Smooth muscle cell (in vitro differentiated cells): ENCODE measurements around the gene PAPPA2. TPM values are rescaled to one million over a fixed set of nuclear protein-coding genes. Genes with fewer than 3 reads are reported as not detected.

Experiments
- DNase-seq: peaks from one replicate; lab custom pipeline; 2025; ENCODE audit not compliant: unreplicated experiment; lab: John Stamatoyannopoulos, UW
- H2AFZ ChIP-seq: fragments of 200-600 bp; sonication (generic); 2 replicates; pipeline ENCODE4 v1.6.0; 2016; ENCODE audit warnings: antibody characterized with exemption, low read depth, mild to moderate bottlenecking
- H3F3A ChIP-seq: fragments of 200-600 bp; sonication (generic); 2 replicates; pipeline ENCODE4 v1.6.0; 2017; ENCODE audit warnings: antibody characterized with exemption, low read depth
- H3K27ac ChIP-seq: fragments of 200-600 bp; sonication (generic); 2 replicates; pipeline ENCODE4 v1.5.1; 2016; ENCODE audit warnings: low read depth, mild to moderate bottlenecking
- H3K27me3 ChIP-seq: fragments of 200-600 bp; sonication (generic); 2 replicates; pipeline ENCODE4 v1.6.1; 2016; ENCODE audit warnings: low read depth, mild to moderate bottlenecking
- H3K36me3 ChIP-seq: fragments of 200-600 bp; sonication (generic); 2 replicates; pipeline ENCODE4 v1.5.1; 2016; ENCODE audit warnings: low read depth
- H3K4me1 ChIP-seq: fragments of 200-600 bp; sonication (generic); 2 replicates; pipeline ENCODE4 v1.5.1; 2016; ENCODE audit warnings: low read depth
- H3K4me2 ChIP-seq: fragments of 200-600 bp; sonication (generic); 2 replicates; pipeline ENCODE4 v1.6.0; 2016; ENCODE audit warnings: mild to moderate bottlenecking
- H3K4me3 ChIP-seq: fragments of 200-600 bp; sonication (generic); 2 replicates; pipeline ENCODE4 v1.5.1; 2016; ENCODE audit warnings: mild to moderate bottlenecking
- H3K79me2 ChIP-seq: fragments of 200-600 bp; sonication (generic); 2 replicates; pipeline ENCODE4 v1.6.0; 2016; ENCODE audit warnings: low read depth, mild to moderate bottlenecking
- H3K9ac ChIP-seq: fragments of 200-600 bp; sonication (generic); 2 replicates; pipeline ENCODE4 v1.6.0; 2016; ENCODE audit warnings: low read depth
- H3K9me3 ChIP-seq: fragments of 200-600 bp; sonication (generic); replicated peaks from 2 replicates; pipeline ENCODE4 v1.5.1; 2016; ENCODE audit warnings: low read depth
- H4K20me1 ChIP-seq: fragments of 200-600 bp; sonication (generic); 2 replicates; pipeline ENCODE4 v1.6.0; 2016; ENCODE audit warnings: low read depth
- WGBS: methylation state at CpG from one replicate; pipeline ENCODE4 v1.1.7; 2016; ENCODE audit warnings: low lambda C conversion rate; 5-methylcytosine and 5-hydroxymethylcytosine counted together
- polyA plus RNA-seq: library from polyadenylated mRNA; unstranded; fragments of >200 nt; fragmentation: Nextera tagmentation; extraction: Ambion mirVana; gene quantifications from 2 replicates; pipeline ENCODE4 v1.2.1, GENCODE V29; 2016
- total RNA-seq: library from RNA; depleted of rRNA; stranded (reverse); fragments of >200 nt; gene quantifications from 2 replicates; pipeline ENCODE4 v1.2.3, GENCODE V29; 2014
- TF ChIP-seq, protein P1 (sequence below): fragments of 200-600 bp; sonication (generic); IDR thresholded peaks from 2 replicates; pipeline ENCODE4 v1.5.1; 2017; ENCODE audit warnings: borderline replicate concordance, mild to moderate bottlenecking, antibody characterized with exemption; ENCODE audit not compliant: insufficient read depth, poor library complexity, severe bottlenecking

Gene PAPPA2
- total and polyA plus RNA-seq, 2 experiments from 2014 or later, result 0.03 to 0.27 TPM

DNA sequence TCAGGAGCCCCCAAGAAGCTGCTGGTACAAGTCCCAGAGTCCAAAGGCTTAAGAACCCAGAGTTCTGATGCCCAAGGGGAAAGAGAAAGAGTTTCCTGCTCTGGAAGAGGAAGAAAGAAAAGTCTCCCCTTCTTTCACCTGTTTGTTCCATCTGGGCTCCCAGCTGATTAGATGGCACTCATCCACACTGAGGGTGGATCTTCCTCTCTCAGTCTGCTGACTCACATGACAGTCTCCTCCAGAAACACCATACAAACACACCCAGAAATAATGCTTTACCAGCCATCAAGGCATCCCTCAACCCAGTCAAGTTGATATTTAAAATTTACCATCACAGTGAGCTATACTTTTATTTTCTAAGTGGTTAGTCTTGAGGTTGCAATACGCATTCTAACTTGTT lies 257.9 kb downstream of the PAPPA2 start:
- Histone ChIP-seq H3K9me3 (no peaks in the 10 kb centered on the region), H3K4me3 (no peak overlapping the region), H3K4me1 (no peaks in the 10 kb centered on the region), H3K36me3 (no peaks in the 10 kb centered on the region), H2AFZ (no peak overlapping the region), H3K79me2 (no peaks in the 10 kb centered on the region), H4K20me1 (no peaks in the 10 kb centered on the region), H3F3A (no peaks in the 10 kb centered on the region), H3K27ac (no peak overlapping the region), H3K27me3 (no peaks in the 10 kb centered on the region), H3K9ac (no peak overlapping the region), H3K4me2 (no peak overlapping the region)
- no peak for DNase-seq
- 88% methylated on average over 1 of the region's 1 CpG for WGBS
- TF ChIP-seq, protein P1, sequence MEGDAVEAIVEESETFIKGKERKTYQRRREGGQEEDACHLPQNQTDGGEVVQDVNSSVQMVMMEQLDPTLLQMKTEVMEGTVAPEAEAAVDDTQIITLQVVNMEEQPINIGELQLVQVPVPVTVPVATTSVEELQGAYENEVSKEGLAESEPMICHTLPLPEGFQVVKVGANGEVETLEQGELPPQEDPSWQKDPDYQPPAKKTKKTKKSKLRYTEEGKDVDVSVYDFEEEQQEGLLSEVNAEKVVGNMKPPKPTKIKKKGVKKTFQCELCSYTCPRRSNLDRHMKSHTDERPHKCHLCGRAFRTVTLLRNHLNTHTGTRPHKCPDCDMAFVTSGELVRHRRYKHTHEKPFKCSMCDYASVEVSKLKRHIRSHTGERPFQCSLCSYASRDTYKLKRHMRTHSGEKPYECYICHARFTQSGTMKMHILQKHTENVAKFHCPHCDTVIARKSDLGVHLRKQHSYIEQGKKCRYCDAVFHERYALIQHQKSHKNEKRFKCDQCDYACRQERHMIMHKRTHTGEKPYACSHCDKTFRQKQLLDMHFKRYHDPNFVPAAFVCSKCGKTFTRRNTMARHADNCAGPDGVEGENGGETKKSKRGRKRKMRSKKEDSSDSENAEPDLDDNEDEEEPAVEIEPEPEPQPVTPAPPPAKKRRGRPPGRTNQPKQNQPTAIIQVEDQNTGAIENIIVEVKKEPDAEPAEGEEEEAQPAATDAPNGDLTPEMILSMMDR, result no peak

DNA sequence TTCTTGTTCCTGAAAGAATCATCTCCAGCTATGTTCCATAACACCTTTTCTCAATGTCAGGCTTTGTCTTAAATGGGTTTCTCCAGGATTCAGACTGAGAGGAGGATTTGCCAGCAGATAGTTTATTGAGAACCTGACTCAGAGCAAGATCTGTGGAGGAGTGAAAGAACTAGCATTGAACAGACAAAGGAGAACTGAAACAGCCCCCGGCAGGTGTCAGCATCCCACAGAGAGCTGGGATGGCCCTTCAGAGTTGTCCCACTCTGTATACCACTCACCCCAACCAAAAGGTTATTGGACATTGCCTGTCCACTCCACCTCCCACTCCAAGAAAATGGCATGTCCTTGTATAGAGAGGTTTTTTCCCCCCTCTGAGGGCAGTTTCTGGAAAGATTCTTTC lies 270.7 kb downstream of the PAPPA2 start:
- Histone ChIP-seq H3K9ac (no peak overlapping the region), H3K4me1 (no peaks in the 10 kb centered on the region), H3K4me3 (no peak overlapping the region), H2AFZ (no peak overlapping the region), H3F3A (no peaks in the 10 kb centered on the region), H3K27me3 (peaks cover 6% of the 10 kb centered on the region), H3K4me2 (no peak overlapping the region), H4K20me1 (no peaks in the 10 kb centered on the region), H3K79me2 (no peaks in the 10 kb centered on the region), H3K9me3 (no peaks in the 10 kb centered on the region), H3K36me3 (no peaks in the 10 kb centered on the region), H3K27ac (no peak overlapping the region)
- DNase-seq, result no peak
- TF ChIP-seq, protein P1, result no peak
- 80% methylated on average over 1 of the region's 1 CpG for WGBS

- Histone ChIP-seq H3K9ac (no peak overlapping the region), H3F3A (no peaks in the 10 kb centered on the region)
- DNase-seq, result no peak
These were observed 272.2 kb downstream of the PAPPA2 start for GRCh38 chr1:176735201-176735600.

GRCh38 chr1:176736015-176736414 lies 273.0 kb downstream of the PAPPA2 start:
- no peaks in the 10 kb centered on the region for H3K4me1 ChIP-seq
- H3K27ac ChIP-seq, result no peak overlapping the region
- no peak overlapping the region for H3K9ac ChIP-seq
- H3K9me3 ChIP-seq, result no peaks in the 10 kb centered on the region
- no peaks in the 10 kb centered on the region for H3K79me2 ChIP-seq
- no peak overlapping the region for H3K4me3 ChIP-seq
- H3F3A ChIP-seq, result no peaks in the 10 kb centered on the region
- H3K36me3 ChIP-seq, result no peaks in the 10 kb centered on the region
- peaks cover 10% of the 10 kb centered on the region for H3K27me3 ChIP-seq
- no peaks in the 10 kb centered on the region for H4K20me1 ChIP-seq
- H2AFZ ChIP-seq, result no peak overlapping the region
- DNase-seq, result no peak
- TF ChIP-seq, protein P1, result no peak
- H3K4me2 ChIP-seq, result no peak overlapping the region

More at GRCh38 chr1:176735201-176735600, 272.2 kb downstream of the PAPPA2 start:
- no peaks in the 10 kb centered on the region for H3K36me3 ChIP-seq
- H4K20me1 ChIP-seq, result no peaks in the 10 kb centered on the region
- H3K9me3 ChIP-seq, result no peaks in the 10 kb centered on the region
- no peak overlapping the region for H3K27ac ChIP-seq
- H2AFZ ChIP-seq, result no peak overlapping the region
- no peaks in the 10 kb centered on the region for H3K79me2 ChIP-seq
- TF ChIP-seq, protein P1, result no peak
- 41% methylated on average over 1 of the region's 1 CpG for WGBS
- no peak overlapping the region for H3K4me3 ChIP-seq
- H3K27me3 ChIP-seq, result peaks cover 10% of the 10 kb centered on the region
- H3K4me1 ChIP-seq, result no peaks in the 10 kb centered on the region
- no peak overlapping the region for H3K4me2 ChIP-seq
